ENCODE data around the gene SCFD2. TPM values are rescaled to one million over a fixed set of nuclear protein-coding genes. Genes with fewer than 3 reads are reported as not detected.

SCFD2 gene
- total RNA-seq, 1 donor from 2014 or later: 11.0 TPM

DNA sequence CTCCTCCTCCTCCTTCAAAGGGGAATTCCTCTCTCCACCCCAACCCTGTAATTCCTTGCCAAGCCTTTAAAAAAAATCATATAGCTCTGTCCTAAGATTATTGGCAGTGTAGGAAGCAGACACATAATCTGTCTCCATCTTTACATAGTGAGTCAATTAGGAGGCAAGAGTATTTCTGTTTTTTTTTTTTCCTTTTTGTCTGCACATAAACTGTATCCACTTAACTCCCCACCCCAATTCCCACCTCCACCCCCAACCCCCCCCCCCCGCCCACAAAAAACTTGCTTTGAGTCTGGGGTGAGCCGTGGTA, 321.3 kb downstream of the SCFD2 start:
- no peaks in the 10 kb centered on the region for H3K36me3 ChIP-seq (ENCODE audit: control insufficient read depth, insufficient read depth, low read length)
- TF ChIP-seq, protein P1, sequence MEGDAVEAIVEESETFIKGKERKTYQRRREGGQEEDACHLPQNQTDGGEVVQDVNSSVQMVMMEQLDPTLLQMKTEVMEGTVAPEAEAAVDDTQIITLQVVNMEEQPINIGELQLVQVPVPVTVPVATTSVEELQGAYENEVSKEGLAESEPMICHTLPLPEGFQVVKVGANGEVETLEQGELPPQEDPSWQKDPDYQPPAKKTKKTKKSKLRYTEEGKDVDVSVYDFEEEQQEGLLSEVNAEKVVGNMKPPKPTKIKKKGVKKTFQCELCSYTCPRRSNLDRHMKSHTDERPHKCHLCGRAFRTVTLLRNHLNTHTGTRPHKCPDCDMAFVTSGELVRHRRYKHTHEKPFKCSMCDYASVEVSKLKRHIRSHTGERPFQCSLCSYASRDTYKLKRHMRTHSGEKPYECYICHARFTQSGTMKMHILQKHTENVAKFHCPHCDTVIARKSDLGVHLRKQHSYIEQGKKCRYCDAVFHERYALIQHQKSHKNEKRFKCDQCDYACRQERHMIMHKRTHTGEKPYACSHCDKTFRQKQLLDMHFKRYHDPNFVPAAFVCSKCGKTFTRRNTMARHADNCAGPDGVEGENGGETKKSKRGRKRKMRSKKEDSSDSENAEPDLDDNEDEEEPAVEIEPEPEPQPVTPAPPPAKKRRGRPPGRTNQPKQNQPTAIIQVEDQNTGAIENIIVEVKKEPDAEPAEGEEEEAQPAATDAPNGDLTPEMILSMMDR (IDR thresholded peaks at IDR 0.05; ENCODE audit: insufficient read depth, low read length, poor library complexity, severe bottlenecking): no peak
- no peak overlapping the region for H3K4me3 ChIP-seq (ENCODE audit: low read depth, low read length)
- H3K27me3 ChIP-seq (ENCODE audit: control insufficient read depth, insufficient read depth, low read length): no peaks in the 10 kb centered on the region
- no peak for DNase-seq (ENCODE audit: low read depth)

DNA sequence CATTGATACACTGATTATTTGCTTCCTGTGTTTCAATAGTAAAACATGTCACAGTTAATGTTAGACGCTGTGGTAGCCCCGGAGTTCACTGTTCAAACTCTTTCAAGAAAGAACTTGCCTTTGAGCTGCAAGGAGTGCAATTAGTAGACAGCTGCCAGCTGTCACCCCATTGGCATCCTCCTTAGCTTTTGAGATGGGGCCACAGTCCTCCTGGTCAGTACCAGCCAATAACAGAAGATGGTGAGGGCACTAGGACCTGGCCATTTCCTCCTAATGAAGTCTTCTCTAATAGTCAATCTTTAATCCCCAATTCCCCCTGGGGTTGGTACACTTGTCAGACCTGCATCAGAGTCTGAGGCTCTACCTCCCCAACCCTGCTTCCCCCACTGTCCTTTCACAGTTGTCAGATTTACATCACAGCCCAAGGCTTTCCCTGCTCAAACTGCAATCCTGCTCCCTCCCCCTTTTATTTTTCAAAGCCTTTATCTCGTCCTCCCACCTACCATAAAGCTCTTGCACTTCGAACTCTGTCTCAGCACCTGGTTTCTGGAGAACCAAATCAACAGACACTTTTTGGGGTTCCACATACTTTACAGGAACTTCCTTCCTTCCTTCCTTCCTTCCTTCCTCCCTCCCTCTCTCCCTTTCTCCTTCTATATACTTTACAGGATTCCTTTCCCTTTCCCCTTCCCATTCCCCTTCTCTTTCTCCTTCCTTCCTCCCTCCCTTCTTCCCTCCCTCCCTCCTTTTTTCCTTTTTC, 321.8 kb downstream of the SCFD2 start:
- no peaks in the 10 kb centered on the region for H3K36me3 ChIP-seq (ENCODE audit: control insufficient read depth, insufficient read depth, low read length)
- H3K4me3 ChIP-seq (ENCODE audit: low read depth, low read length): no peak overlapping the region

DNA sequence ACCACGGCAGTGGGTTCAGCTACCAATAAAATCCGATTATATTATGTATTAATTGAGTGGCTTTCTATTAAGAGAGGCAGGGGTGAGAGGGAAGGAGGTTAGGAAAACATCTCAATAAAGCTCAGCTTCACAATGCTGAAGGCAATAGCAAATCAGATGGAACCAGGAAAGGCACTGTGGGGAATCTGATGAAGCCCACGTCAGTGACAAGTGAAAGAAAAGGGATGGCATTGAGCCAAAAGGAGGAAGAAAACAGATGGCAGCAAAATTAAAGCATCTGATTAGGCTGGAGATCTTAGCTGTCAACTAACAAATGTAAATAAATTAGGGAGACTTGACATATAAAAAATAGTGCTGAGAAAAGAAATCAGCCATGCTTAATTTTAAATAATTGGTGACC, 322.8 kb downstream of the SCFD2 start:
- no peak overlapping the region for H3K4me3 ChIP-seq (ENCODE audit: low read depth, low read length)
- no peaks in the 10 kb centered on the region for H3K36me3 ChIP-seq (ENCODE audit: control insufficient read depth, insufficient read depth, low read length)
- no peak for DNase-seq (ENCODE audit: low read depth)
- TF ChIP-seq, protein P1 (IDR thresholded peaks at IDR 0.05; ENCODE audit: insufficient read depth, low read length, poor library complexity, severe bottlenecking): no peak
- no peaks in the 10 kb centered on the region for H3K27me3 ChIP-seq (ENCODE audit: control insufficient read depth, insufficient read depth, low read length)

More for the DNA sequence above, 321.8 kb downstream of the SCFD2 start:
- H3K27me3 ChIP-seq (ENCODE audit: control insufficient read depth, insufficient read depth, low read length): no peaks in the 10 kb centered on the region
- no peak for DNase-seq (ENCODE audit: low read depth)
- TF ChIP-seq, protein P1 (IDR thresholded peaks at IDR 0.05; ENCODE audit: insufficient read depth, low read length, poor library complexity, severe bottlenecking): no peak

DNA sequence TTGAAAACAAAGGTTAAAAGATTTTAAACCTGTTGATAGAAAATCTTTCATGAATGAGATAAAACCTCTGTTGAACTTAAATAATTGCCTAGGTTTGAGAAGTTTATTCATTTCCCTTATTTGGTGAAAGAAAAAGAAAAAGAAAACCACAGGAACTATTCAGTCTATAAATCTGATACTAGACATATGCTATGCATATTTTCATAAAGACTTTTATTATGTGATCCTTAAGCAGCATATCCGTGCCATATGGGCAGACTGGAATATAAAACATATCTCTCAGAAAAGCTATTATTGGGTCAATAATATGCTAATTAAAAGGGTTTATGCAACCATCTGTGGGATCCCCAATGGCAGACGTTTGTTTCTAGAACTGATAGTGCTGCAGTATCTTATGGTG, 325.0 kb downstream of the SCFD2 start:
- Histone ChIP-seq H3K36me3 (ENCODE audit: control insufficient read depth, insufficient read depth, low read length) (no peaks in the 10 kb centered on the region), H3K27me3 (ENCODE audit: control insufficient read depth, insufficient read depth, low read length) (no peaks in the 10 kb centered on the region), H3K4me3 (ENCODE audit: low read depth, low read length) (no peak overlapping the region)
- TF ChIP-seq, protein P1 (IDR thresholded peaks at IDR 0.05; ENCODE audit: insufficient read depth, low read length, poor library complexity, severe bottlenecking): no peak
- no peak for DNase-seq (ENCODE audit: low read depth)

DNA sequence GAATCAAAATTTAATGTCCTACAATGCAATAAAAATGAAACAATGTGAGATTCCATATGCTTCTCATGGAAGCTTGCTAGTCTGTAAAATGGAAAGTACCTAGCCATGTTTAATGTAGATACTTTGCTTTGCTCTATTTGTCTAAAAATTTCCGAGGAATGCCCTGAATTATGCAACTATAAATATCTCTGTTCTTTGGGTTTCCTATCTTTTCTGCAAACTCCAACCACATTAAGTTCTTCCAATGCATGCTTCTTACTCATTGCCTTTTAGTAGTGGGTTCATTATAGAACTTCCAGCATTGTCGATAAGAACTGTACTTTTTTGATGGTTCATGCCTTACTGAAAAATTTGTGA, 325.4 kb downstream of the SCFD2 start:
- Histone ChIP-seq H3K27me3 (ENCODE audit: control insufficient read depth, insufficient read depth, low read length) (no peaks in the 10 kb centered on the region), H3K36me3 (ENCODE audit: control insufficient read depth, insufficient read depth, low read length) (no peaks in the 10 kb centered on the region), H3K4me3 (ENCODE audit: low read depth, low read length) (no peak overlapping the region)
- DNase-seq (ENCODE audit: low read depth): no peak
- TF ChIP-seq, protein P1 (IDR thresholded peaks at IDR 0.05; ENCODE audit: insufficient read depth, low read length, poor library complexity, severe bottlenecking): no peak
